Measurements from ENCODE around the gene TRIM17.

TRIM17 gene

DNA sequence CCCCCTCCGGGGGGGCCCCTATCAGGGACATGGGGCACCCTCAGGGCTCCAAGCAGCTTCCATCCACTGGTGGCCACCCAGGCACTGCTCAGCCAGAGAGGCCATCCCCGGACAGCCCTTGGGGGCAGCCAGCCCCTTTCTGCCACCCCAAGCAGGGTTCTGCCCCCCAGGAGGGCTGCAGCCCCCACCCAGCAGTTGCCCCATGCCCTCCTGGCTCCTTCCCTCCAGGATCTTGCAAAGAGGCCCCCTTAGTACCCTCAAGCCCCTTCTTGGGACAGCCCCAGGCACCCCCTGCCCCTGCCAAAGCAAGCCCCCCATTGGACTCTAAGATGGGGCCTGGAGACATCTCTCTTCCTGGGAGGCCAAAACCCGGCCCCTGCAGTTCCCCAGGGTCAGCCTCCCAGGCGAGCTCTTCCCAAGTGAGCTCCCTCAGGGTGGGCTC lies 44.9 kb downstream of the TRIM17 start:
- H3K9ac ChIP-seq (ENCODE audit: low read length): no peak overlapping the region
- H3K27ac ChIP-seq (ENCODE audit: low read length): no peak overlapping the region
- no peaks in the 10 kb centered on the region for H3K9me2 ChIP-seq (replicated peaks; ENCODE audit: insufficient read depth, low read length)
- no peaks in the 10 kb centered on the region for H3F3A ChIP-seq (ENCODE audit: insufficient read depth, low read length)
- no peaks in the 10 kb centered on the region for H3K9me3 ChIP-seq (replicated peaks; ENCODE audit: insufficient read depth, low read length)
- H3K4me3 ChIP-seq (ENCODE audit: low read length): no peak overlapping the region
- H3K27me3 ChIP-seq (replicated peaks; ENCODE audit: insufficient read depth, low read length): peaks cover 19% of the 10 kb centered on the region
- no peaks in the 10 kb centered on the region for H3K79me2 ChIP-seq (ENCODE audit: low read length)
- no peaks in the 10 kb centered on the region for H3K4me1 ChIP-seq (ENCODE audit: low read length)
- no peak overlapping the region for H3K4me2 ChIP-seq (ENCODE audit: low read depth, low read length)
- no peaks in the 10 kb centered on the region for H4K20me1 ChIP-seq (ENCODE audit: insufficient read depth, low read length)
- no peak overlapping the region for H2AFZ ChIP-seq (ENCODE audit: low read length)
- no peak for DNase-seq
- TF ChIP-seq EZH2 (optimal IDR thresholded peaks at IDR 0.05; ENCODE audit: low read depth, low read length) (no peak), EZH2phosphoT487 (IDR thresholded peaks at IDR 0.05; ENCODE audit: low read length) (no peak), CTCF (IDR thresholded peaks at IDR 0.05; ENCODE audit: low read length) (no peak)
- H3K36me3 ChIP-seq (replicated peaks; ENCODE audit: insufficient read depth, low read length): no peaks in the 10 kb centered on the region

- H3K79me2 ChIP-seq (ENCODE audit: low read length): no peaks in the 10 kb centered on the region
- no peaks in the 10 kb centered on the region for H3K9me2 ChIP-seq (replicated peaks; ENCODE audit: insufficient read depth, low read length)
- no peaks in the 10 kb centered on the region for H3F3A ChIP-seq (ENCODE audit: insufficient read depth, low read length)
- no peak overlapping the region for H3K4me3 ChIP-seq (ENCODE audit: low read length)
- H3K9me3 ChIP-seq (replicated peaks; ENCODE audit: insufficient read depth, low read length): no peaks in the 10 kb centered on the region
- no peaks in the 10 kb centered on the region for H4K20me1 ChIP-seq (ENCODE audit: insufficient read depth, low read length)
- H2AFZ ChIP-seq (ENCODE audit: low read length): no peak overlapping the region
- no peak overlapping the region for H3K4me2 ChIP-seq (ENCODE audit: low read depth, low read length)
- TF ChIP-seq CTCF (IDR thresholded peaks at IDR 0.05; ENCODE audit: low read length) (no peak), EZH2phosphoT487 (IDR thresholded peaks at IDR 0.05; ENCODE audit: low read length) (no peak), EZH2 (optimal IDR thresholded peaks at IDR 0.05; ENCODE audit: low read depth, low read length) (no peak)
- H3K27ac ChIP-seq (ENCODE audit: low read length): no peak overlapping the region
- no peak for DNase-seq
- H3K9ac ChIP-seq (ENCODE audit: low read length): no peak overlapping the region
- no peaks in the 10 kb centered on the region for H3K36me3 ChIP-seq (replicated peaks; ENCODE audit: insufficient read depth, low read length)
- peaks cover 19% of the 10 kb centered on the region for H3K27me3 ChIP-seq (replicated peaks; ENCODE audit: insufficient read depth, low read length)
- no peaks in the 10 kb centered on the region for H3K4me1 ChIP-seq (ENCODE audit: low read length)
These were observed 45.5 kb downstream of the TRIM17 start for GRCh38 chr1:228370941-228371740.

GRCh38 chr1:228370439-228370940 lies 46.2 kb downstream of the TRIM17 start:
- Histone ChIP-seq H3K4me2 (ENCODE audit: low read depth, low read length) (no peak overlapping the region), H3K79me2 (ENCODE audit: low read length) (no peaks in the 10 kb centered on the region), H3K4me3 (ENCODE audit: low read length) (no peak overlapping the region), H3K9ac (ENCODE audit: low read length) (no peak overlapping the region), H3K27ac (ENCODE audit: low read length) (no peak overlapping the region), H3K9me3 (replicated peaks; ENCODE audit: insufficient read depth, low read length) (no peaks in the 10 kb centered on the region), H3K27me3 (replicated peaks; ENCODE audit: insufficient read depth, low read length) (peaks cover 19% of the 10 kb centered on the region), H3K36me3 (replicated peaks; ENCODE audit: insufficient read depth, low read length) (no peaks in the 10 kb centered on the region), H2AFZ (ENCODE audit: low read length) (no peak overlapping the region), H3K9me2 (replicated peaks; ENCODE audit: insufficient read depth, low read length) (no peaks in the 10 kb centered on the region), H4K20me1 (ENCODE audit: insufficient read depth, low read length) (no peaks in the 10 kb centered on the region), H3K4me1 (ENCODE audit: low read length) (no peaks in the 10 kb centered on the region), H3F3A (ENCODE audit: insufficient read depth, low read length) (no peaks in the 10 kb centered on the region)
- DNase-seq: no peak
- no peak for TF ChIP-seq EZH2 (optimal IDR thresholded peaks at IDR 0.05; ENCODE audit: low read depth, low read length)
- no peak for TF ChIP-seq EZH2phosphoT487 (IDR thresholded peaks at IDR 0.05; ENCODE audit: low read length)
- no peak for TF ChIP-seq CTCF (IDR thresholded peaks at IDR 0.05; ENCODE audit: low read length)
